NCI-H446 (cell line): ENCODE data around the gene SMTNL2.

Experiments
- DNase-seq, 2 experiments: peaks; one replicate each; lab custom pipeline; 2025; lab: John Stamatoyannopoulos, UW

Gene SMTNL2

GRCh38 chr17:4584101-4584916 lies at the start of gene SMTNL2:
Gene SMTNL2, plus strand, starts transcription at chr17:4584529. Its CDS starts 77 bp downstream, at chr17:4584606.
- no peak for DNase-seq

- DNase-seq, result no peak
Measured at GRCh38 chr17:4534928-4535666, 49.2 kb upstream of the SMTNL2 start.

GRCh38 chr17:4535667-4536258 lies 48.6 kb upstream of the SMTNL2 start:
- no peak for DNase-seq

- no peak for DNase-seq
Measured at GRCh38 chr17:4536259-4536741, 48.0 kb upstream of the SMTNL2 start.

- no peak for DNase-seq
Measured at GRCh38 chr17:4536742-4537411, 47.5 kb upstream of the SMTNL2 start.

- peak in 1 of 2 experiments; percentile 13 for DNase-seq
Measured at GRCh38 chr17:4537451-4538235, 46.7 kb upstream of the SMTNL2 start.

- no peak for DNase-seq
Measured at GRCh38 chr17:4538236-4539002, 45.9 kb upstream of the SMTNL2 start.

GRCh38 chr17:4539025-4539424 lies 45.3 kb upstream of the SMTNL2 start:
- no peak for DNase-seq

GRCh38 chr17:4539576-4540223 lies 44.6 kb upstream of the SMTNL2 start:
- DNase-seq, result no peak

- no peak for DNase-seq
Measured at GRCh38 chr17:4540224-4540651, 44.1 kb upstream of the SMTNL2 start.

- DNase-seq, result no peak
Measured at GRCh38 chr17:4540687-4541327, 43.5 kb upstream of the SMTNL2 start.

GRCh38 chr17:4541328-4542002 lies 42.9 kb upstream of the SMTNL2 start:
- no peak for DNase-seq

- DNase-seq, result no peak
Measured at GRCh38 chr17:4542003-4542725, 42.2 kb upstream of the SMTNL2 start.

- no peak for DNase-seq
Measured at GRCh38 chr17:4542726-4543191, 41.6 kb upstream of the SMTNL2 start.

- DNase-seq, result no peak
Measured at GRCh38 chr17:4543557-4544026, 40.7 kb upstream of the SMTNL2 start.

GRCh38 chr17:4544135-4544950 lies 40.0 kb upstream of the SMTNL2 start:
- DNase-seq, result no peak

- DNase-seq, result no peak
Measured at GRCh38 chr17:4544951-4545216, 39.4 kb upstream of the SMTNL2 start.
